Bronchial epithelial cell (primary cell): ENCODE results near the gene OARD1. TPM values are rescaled to one million over a fixed set of nuclear protein-coding genes. Genes with fewer than 3 reads are reported as not detected.

ENCODE experiments used
- DNase-seq: peaks from one replicate; pipeline ENCODE4 v3.0.0-alpha.2; 2010; ENCODE audit warnings: low read depth
- FAIRE-seq: peaks from 2 replicates; lab custom pipeline; 2011; peaks lifted over from hg19 to GRCh38; lab: Jason Lieb, UNC
- H3K27me3 ChIP-seq: 2 replicates; pipeline ENCODE4 v1.5.1; 2011; ENCODE audit warnings: low read length; ENCODE audit not compliant: control insufficient read depth, insufficient read depth
- H3K36me3 ChIP-seq: 2 replicates; pipeline ENCODE4 v1.5.1; 2011; ENCODE audit warnings: low read length; ENCODE audit not compliant: control insufficient read depth, insufficient read depth
- H3K4me3 ChIP-seq: 2 replicates; pipeline ENCODE4 v1.5.1; 2011; ENCODE audit warnings: mild to moderate bottlenecking, low read depth, low read length, control low read depth
- CTCF ChIP-seq: IDR thresholded peaks from 2 replicates; pipeline ENCODE4 v1.5.1; 2011; ENCODE audit warnings: mild to moderate bottlenecking, moderate library complexity, low read length, control low read depth, inconsistent platforms; ENCODE audit not compliant: insufficient read depth, severe bottlenecking
- total RNA-seq: library from RNA; depleted of rRNA; stranded (reverse); fragments of >200 nt; gene quantifications from 2 replicates; pipeline ENCODE4 v1.2.1, GENCODE V29; 2014

The OARD1 gene
- total RNA-seq, 1 donor from 2014 or later, result 19.5 TPM

GRCh38 chr6:41045664-41046063, 26.5 kb downstream of the OARD1 start:
- no peaks in the 10 kb centered on the region for H3K36me3 ChIP-seq
- DNase-seq (no peak), FAIRE-seq (no peak)
- no peak overlapping the region for H3K4me3 ChIP-seq
- no peak for TF ChIP-seq CTCF
- H3K27me3 ChIP-seq, result no peaks in the 10 kb centered on the region

- H3K27me3 ChIP-seq, result no peaks in the 10 kb centered on the region
- DNase-seq (no peak), FAIRE-seq (no peak)
- H3K36me3 ChIP-seq, result no peaks in the 10 kb centered on the region
- TF ChIP-seq CTCF, result no peak
- H3K4me3 ChIP-seq, result no peak overlapping the region
These were observed 29.0 kb downstream of the OARD1 start for GRCh38 chr6:41043151-41043550.

GRCh38 chr6:41042226-41043055, 29.7 kb downstream of the OARD1 start, which contains the start of gene TSPO2:
TSS of gene TSPO2 (plus strand) at chr6:41042467. CDS start at chr6:41042986, 519 bp downstream.
- Histone ChIP-seq H3K36me3 (no peaks in the 10 kb centered on the region), H3K4me3 (no peak within 1 kb of the TSS), H3K27me3 (no peaks in the 10 kb centered on the region)
- FAIRE-seq (no peak), DNase-seq (no peak)
- TF ChIP-seq CTCF, result no peak

GRCh38 chr6:41040940-41041536, 31.1 kb downstream of the OARD1 start:
- DNase-seq (no peak), FAIRE-seq (no peak)
- H3K36me3 ChIP-seq, result no peaks in the 10 kb centered on the region
- TF ChIP-seq CTCF, result no peak
- H3K27me3 ChIP-seq, result no peaks in the 10 kb centered on the region
- H3K4me3 ChIP-seq, result no peak overlapping the region

DNA sequence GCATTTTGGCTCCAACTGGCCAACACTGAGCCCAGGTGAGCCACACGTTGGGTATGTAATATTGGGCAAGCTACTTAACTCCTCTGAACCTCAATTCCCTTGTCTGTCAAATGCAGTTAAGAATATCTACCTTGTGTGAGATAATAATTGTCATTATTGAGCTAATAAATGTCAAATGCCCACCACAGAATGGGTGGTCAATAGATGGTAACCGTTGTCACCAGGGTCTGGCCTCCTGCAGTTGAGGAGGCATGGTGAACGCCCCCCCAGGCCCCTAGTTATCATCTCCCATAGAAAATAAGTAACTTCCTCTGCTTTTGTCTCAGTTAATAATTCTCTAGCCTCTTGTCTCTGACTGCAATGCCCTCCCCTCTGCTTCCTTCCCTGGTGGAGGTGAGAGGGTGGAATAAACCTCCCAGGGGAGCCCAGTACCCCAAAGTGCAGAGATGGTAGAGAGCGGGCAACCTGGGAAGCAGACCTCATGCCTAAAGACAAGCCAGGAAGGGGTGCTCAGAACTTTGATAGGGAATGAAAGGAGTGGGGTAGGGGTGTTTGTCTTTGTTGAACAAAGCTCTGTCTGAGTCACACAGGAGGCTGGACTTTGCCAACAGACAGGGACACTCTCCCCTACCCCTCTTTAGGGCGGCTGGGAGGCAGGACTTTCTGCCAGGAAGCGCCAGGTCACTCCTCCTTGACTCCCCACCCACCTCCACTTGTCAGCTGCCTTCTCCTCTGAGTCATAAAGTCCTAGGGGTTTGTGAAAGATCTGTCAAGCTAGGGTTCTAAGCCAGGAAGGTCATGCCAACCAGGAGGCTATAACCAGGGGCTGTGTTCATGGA, 31.8 kb downstream of the OARD1 start:
- peak; percentile 73 for FAIRE-seq

More for the DNA sequence above, 31.8 kb downstream of the OARD1 start:
- DNase-seq, result peak; percentile 84
- Histone ChIP-seq H3K27me3 (no peaks in the 10 kb centered on the region), H3K36me3 (no peaks in the 10 kb centered on the region), H3K4me3 (no peak overlapping the region)
- TF ChIP-seq CTCF, result no peak
